Retinal pigment epithelial cell (primary cell): Measurements from ENCODE around the gene LIN28B.
"Not testable (repeated sequence)": the region's sequence is repeated elsewhere in the genome, so short reads cannot be mapped to it uniquely, and the experiment has no call there.

Experiments used
- DNase-seq: peaks from one replicate; pipeline ENCODE4 v3.0.0-alpha.2; 2010; ENCODE audit warnings: low read depth
- H3K4me3 ChIP-seq: 2 replicates; pipeline ENCODE4 v1.5.1; 2011; ENCODE audit warnings: mild to moderate bottlenecking, low read length, control low read depth, moderate library complexity
- TF ChIP-seq, protein P1 (sequence below): conservative IDR thresholded peaks from 2 replicates; pipeline ENCODE4 v1.5.1; 2011; ENCODE audit warnings: low read depth, low read length, control low read depth, inconsistent platforms

Gene LIN28B

DNA sequence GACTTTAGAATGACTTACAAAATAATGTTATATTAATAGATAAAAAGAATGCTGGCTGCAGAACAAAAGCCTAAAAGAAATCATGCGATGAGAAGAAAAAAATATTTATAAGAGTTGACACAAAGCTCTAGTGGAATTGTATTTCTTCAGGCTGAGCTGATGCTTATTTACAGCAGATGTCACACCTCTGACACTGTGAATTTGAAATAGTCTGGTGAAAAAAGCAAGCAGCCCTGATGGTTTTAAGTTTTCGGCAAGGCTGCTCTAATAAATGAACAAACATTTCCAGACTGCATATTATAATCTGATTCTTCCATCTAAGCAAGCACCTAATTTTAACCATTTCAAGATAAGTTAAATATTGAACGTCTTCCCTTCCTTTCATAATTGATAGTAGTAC lies 109.9 kb downstream of the LIN28B start:
- no peak overlapping the region for H3K4me3 ChIP-seq
- TF ChIP-seq, protein P1, sequence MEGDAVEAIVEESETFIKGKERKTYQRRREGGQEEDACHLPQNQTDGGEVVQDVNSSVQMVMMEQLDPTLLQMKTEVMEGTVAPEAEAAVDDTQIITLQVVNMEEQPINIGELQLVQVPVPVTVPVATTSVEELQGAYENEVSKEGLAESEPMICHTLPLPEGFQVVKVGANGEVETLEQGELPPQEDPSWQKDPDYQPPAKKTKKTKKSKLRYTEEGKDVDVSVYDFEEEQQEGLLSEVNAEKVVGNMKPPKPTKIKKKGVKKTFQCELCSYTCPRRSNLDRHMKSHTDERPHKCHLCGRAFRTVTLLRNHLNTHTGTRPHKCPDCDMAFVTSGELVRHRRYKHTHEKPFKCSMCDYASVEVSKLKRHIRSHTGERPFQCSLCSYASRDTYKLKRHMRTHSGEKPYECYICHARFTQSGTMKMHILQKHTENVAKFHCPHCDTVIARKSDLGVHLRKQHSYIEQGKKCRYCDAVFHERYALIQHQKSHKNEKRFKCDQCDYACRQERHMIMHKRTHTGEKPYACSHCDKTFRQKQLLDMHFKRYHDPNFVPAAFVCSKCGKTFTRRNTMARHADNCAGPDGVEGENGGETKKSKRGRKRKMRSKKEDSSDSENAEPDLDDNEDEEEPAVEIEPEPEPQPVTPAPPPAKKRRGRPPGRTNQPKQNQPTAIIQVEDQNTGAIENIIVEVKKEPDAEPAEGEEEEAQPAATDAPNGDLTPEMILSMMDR, result no peak
- DNase-seq, result no peak

DNA sequence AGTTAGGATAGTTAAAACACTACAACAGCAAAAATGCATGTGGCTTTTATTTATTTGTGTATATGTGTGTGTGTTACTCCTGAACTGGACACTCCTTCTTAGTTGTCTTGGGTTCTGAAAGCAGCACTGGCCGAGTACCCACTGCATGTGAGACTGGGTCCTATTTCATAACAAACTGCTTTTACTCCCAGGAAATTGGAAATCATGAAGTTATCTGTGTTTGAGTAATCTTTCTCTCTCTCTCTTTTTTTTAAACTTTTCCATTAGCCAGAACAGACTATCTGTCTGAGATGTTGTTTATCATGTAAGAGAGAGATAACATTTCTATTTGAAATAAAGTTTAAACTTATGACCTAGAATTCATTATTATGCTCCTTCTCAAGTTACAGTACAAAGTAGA lies 110.4 kb downstream of the LIN28B start:
- TF ChIP-seq, protein P1, result no peak
- DNase-seq, result no peak
- H3K4me3 ChIP-seq, result no peak overlapping the region

DNA sequence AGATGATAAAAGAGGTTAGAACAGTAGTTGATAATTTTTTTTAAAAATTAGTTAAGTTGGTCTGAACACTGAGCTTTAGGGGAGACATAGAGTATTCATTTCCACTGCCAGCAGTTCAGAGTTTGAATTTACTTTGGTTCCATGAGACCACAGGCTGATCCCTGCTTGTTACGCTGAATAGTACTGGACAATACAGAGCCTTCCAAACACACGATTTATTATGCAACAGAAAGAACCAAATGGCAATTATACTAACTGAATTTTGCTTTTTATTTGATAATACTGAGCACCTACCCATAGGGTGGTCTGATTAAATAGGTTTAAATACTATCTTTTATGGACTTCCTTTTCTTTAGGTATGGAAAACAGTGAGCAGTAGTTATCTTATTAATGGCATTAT lies 111.5 kb downstream of the LIN28B start:
- no peak for DNase-seq
- H3K4me3 ChIP-seq, result no peak overlapping the region
- TF ChIP-seq, protein P1, result no peak

DNA sequence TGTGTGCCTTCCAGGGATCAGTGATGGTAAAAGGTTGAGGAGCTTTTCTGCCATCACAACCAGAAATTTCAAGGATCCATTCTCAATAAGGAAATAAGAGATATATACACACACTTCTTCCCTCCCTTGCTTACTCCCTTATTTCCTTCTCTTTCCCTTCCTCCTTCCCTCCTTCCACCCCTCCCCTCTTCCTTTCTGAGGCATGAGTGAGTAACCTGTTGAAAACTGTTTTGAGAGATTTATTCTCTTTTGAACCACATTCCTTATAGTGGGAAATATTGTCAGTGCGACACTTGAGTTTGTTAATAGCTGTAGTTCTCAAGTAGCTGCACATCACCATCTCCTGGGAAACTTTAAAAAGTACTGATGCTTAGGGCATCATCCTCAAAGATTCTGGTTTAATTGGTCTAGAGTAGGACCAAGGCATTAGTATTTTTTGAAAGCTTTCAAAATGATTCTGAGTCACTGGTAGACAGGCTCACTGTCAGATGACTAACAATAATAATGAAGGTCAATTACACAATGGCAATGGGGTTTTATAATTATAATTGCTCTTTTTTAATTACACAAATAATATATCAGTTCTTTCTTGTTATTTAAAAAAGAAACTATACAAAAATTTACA lies 113.0 kb downstream of the LIN28B start:
- no peak overlapping the region for H3K4me3 ChIP-seq
- DNase-seq, result no peak
- TF ChIP-seq, protein P1, result no peak

DNA sequence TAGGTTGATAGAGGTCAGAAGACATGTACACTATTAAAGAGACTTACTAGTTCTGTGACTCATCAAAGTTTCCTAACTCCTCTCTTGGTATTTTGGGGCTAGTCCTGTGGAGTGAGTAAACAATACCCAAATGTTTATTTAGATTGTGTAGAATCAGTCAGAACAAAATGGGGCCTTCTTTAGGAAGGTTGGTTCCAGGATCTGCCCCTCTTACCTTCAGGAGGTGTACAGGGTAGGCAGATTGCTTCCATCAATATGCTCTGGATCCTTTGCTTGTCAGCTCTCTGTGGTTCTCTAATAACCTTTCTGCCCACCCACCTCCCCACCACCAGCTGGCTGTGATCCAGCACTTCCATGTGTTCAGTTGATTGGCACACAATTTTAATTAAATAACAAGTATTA lies 115.9 kb downstream of the LIN28B start:
- TF ChIP-seq, protein P1, result no peak
- no peak for DNase-seq
- no peak overlapping the region for H3K4me3 ChIP-seq

DNA sequence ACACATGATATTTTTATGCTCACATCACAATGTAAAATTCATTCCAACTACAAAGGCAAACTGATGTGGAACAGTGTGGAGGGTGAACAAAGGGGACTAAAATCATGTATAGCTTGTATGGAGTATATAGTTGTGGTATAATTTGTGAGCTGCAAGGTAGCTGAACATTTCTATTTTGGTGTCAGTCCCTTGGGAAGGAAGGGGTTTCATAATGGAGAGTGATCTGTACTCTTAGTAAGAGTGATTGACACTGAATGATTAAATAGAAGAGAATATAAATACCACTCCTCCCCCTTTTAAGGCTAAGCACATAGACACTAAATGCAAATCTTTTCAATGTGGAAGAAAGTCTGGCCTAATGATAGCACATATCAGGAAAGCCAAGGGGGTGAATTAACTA lies 118.3 kb downstream of the LIN28B start:
- no peak overlapping the region for H3K4me3 ChIP-seq
- no peak for DNase-seq
- TF ChIP-seq, protein P1, result no peak

DNA sequence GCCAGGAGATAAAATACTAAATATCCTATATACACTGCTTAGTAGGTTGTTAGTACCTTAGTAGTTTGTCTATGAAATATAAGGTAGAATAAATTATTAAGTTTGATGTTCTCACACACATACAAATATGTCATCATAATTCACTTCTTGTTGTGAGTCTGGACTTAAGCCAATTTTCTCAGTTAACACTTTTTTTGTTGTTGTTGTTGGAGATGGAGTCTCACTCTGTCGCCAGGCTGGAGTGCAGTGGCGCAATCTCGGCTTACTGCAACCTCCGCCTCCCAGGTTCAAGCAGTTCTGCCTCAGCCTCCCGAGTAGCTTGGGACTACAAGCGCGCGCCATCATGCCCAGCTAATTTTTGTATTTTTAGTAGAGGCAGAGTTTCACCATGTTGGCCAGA lies 119.5 kb downstream of the LIN28B start:
- H3K4me3 ChIP-seq, DNase-seq: not testable (repeated sequence)
